ENCODE results near the gene NIM1K.

DNA sequence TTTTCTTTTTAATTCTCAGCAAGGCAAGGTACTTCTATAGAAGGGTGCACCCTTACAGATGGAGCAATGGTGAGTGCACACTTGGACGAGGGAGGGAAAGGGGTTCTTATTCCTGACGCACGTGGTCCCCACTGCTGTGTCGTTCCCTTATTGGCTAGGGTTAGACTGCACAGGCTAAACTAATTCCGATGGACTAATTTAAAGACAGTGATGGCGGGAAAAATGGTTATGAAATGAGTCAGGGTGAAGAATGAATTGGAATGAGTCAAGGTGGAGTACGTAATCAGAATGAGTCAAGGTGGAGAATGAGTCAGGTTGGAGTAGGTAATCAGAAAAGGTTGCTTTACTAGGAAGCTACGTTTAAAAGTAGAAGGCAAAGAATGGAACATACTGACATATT lies 123.2 kb downstream of the NIM1K start:
- no peak for TF ChIP-seq EZH2 (IDR thresholded peaks at IDR 0.05; ENCODE audit: low read depth)
- TF ChIP-seq, protein P1, sequence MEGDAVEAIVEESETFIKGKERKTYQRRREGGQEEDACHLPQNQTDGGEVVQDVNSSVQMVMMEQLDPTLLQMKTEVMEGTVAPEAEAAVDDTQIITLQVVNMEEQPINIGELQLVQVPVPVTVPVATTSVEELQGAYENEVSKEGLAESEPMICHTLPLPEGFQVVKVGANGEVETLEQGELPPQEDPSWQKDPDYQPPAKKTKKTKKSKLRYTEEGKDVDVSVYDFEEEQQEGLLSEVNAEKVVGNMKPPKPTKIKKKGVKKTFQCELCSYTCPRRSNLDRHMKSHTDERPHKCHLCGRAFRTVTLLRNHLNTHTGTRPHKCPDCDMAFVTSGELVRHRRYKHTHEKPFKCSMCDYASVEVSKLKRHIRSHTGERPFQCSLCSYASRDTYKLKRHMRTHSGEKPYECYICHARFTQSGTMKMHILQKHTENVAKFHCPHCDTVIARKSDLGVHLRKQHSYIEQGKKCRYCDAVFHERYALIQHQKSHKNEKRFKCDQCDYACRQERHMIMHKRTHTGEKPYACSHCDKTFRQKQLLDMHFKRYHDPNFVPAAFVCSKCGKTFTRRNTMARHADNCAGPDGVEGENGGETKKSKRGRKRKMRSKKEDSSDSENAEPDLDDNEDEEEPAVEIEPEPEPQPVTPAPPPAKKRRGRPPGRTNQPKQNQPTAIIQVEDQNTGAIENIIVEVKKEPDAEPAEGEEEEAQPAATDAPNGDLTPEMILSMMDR (conservative IDR thresholded peaks at IDR 0.05): no peak
